Measurements from ENCODE around the gene KIF2B. TPM values are rescaled to one million over a fixed set of nuclear protein-coding genes. Genes with fewer than 3 reads are reported as not detected.
"Not testable (repeated sequence)": the region's sequence is repeated elsewhere in the genome, so short reads cannot be mapped to it uniquely, and the experiment has no call there.

The KIF2B gene, protein sequence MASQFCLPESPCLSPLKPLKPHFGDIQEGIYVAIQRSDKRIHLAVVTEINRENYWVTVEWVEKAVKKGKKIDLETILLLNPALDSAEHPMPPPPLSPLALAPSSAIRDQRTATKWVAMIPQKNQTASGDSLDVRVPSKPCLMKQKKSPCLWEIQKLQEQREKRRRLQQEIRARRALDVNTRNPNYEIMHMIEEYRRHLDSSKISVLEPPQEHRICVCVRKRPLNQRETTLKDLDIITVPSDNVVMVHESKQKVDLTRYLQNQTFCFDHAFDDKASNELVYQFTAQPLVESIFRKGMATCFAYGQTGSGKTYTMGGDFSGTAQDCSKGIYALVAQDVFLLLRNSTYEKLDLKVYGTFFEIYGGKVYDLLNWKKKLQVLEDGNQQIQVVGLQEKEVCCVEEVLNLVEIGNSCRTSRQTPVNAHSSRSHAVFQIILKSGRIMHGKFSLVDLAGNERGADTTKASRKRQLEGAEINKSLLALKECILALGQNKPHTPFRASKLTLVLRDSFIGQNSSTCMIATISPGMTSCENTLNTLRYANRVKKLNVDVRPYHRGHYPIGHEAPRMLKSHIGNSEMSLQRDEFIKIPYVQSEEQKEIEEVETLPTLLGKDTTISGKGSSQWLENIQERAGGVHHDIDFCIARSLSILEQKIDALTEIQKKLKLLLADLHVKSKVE
- not detected in 2 replicates for total RNA-seq (2014; rRNA removed)
- not detected for polyA plus RNA-seq (2012)

DNA sequence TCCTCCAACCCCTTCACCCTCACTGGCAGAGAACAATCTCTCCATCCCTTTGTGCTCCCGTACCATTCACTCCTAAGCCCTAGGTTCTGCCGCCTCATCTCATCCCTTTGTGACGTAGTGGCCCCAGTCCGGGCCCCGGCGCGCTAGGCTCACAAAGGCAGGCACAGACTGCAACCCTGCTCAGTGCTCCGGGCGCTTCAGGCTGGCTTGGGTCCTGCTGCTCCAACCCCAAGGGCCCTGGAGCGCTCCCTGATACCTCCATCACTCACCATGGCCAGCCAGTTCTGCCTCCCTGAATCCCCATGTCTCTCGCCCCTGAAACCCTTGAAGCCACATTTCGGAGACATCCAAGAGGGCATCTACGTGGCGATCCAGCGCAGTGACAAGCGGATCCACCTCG, at the start of gene KIF2B:
Gene KIF2B, plus strand, starts transcription at position 164 of the 400 bp plus-strand sequence. Its CDS starts 107 bp downstream, at position 271.
- DNase-seq (ENCODE audit: low read depth): no peak

DNA sequence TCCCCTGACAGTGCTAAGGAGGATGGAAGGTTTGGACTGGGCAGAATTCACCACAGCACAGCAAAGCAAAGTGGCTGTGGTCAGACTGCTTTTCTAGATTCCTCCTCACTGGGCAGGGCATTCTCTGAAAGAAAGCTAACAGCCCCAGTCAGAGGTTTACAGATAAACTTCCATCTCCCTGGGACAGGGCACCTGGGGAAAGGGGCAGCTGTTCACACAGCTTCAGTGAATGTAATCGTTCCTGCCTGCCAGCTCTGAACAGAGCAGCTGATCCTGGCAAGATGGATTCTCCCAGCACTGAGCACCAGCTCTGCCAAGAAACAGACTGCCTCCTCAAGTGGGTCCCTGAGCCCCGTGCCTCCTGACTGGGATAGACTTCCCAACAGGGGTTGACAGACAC, 42.4 kb upstream of the KIF2B start:
- no peak for DNase-seq (ENCODE audit: low read depth)

DNA sequence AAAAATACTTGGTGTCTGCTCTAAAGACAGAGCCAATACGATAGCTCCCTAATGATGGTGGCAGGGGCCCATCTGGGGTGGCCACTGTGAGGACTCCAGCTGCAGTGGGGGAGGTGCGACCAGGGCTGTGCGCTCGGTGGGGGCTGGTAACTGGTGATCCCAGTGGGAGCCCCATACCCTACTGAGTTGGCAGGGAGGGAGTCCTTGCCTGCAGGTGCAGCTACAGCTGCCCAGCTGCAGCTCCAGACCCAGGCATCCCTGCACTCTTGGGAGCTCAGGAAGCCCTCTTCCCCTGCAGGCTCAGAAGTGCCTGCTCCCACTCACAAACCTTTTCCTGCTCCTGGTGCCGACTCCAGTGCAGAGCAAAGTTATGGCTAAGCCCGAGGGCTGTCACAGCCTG, 31.2 kb upstream of the KIF2B start:
- DNase-seq (ENCODE audit: low read depth): no peak

DNA sequence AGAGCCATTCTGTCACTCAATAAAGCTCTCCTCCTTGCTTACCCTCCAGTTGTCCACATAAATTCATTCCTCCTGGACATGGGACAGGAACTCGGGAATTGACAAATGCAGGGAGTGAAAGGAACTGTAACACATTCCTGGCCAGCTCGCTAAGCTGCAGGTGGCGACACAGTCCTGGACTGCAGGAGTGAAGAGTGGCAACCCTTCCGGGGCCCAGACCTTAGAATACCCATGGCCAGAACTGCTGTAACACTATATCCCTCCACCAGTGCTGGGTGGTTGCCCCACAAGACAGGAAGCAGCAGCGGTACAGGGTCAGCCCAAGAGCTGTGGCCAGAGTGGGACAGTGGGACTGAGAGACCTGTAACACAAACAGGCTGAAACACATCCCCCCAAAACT, 30.3 kb upstream of the KIF2B start:
- no peak for DNase-seq (ENCODE audit: low read depth)

DNA sequence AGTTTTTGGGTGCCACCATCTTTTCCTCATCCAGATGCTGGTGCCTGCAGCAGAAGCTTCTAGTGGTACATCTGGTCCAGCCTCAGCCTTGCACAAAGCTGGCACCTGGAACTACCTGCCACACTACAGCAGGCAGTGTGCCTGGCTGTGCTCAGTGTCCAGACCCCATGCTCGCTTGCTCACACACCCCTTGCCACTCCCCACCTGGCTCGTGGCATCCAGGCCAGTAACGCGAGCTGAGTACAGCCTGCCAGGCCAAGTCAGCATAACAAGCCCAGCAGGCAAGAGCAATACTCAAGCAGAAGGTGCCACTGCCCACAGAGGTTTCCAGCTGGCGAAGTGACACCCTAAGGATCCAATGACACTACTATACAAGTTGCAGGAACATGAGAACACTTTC, 29.7 kb upstream of the KIF2B start:
- no peak for DNase-seq (ENCODE audit: low read depth)

DNA sequence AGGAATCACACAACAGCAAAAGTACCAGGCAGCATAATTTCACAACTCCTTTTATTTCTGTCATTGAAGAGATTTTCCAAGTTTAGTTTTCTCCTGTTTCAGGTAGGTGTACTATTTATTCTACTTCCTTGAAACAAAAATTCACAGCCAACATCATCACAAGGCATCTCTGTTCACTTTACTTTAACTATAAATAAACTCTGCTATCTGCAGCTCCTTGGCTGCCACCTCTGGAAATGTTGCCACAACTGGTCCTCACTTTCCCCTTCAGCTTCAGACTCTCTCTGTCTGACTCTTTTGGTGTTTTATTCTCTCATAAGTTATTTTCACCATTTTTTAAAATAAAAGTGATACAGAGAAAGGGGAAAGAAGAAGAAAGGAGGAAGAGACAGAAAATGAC, 27.9 kb upstream of the KIF2B start:
- no peak for DNase-seq (ENCODE audit: low read depth)

DNA sequence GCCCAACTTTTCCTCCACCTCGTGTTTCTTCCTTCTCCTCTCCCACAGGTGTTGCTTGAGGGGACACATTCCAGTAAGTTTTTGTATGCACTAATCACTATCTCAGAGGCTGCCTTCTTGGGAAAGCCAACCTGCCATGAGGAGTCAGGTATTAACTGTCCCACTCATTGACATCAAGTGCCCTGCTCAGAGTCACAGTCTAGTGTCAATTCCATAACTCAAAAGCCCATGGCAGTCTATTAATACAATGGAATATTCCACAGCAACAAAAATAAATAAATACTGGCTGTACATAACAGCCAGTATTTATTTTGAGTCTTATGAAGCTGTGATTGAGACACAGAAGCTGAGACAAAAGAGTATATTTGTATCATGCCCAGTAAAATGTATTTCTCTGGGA, 26.1 kb upstream of the KIF2B start:
- DNase-seq (ENCODE audit: low read depth): no peak

DNA sequence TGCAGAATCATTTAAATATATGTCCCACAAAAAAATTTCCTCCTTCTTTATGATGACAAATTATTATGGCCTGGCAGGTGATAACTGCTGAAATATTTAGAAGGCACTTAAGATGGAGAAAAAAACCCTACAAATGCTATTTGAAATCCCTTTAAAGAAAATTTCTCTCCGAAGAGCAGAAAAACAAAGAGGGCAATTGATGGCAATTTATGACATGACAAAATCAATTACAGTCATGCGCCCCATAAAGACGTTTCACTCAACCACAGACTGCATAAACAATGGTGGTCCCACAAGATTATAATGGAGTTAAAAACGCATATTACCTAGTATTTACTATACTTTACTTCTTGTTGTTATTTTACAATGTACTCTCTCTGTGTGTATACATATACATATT, 25.2 kb upstream of the KIF2B start:
- DNase-seq (ENCODE audit: low read depth): no peak

DNA sequence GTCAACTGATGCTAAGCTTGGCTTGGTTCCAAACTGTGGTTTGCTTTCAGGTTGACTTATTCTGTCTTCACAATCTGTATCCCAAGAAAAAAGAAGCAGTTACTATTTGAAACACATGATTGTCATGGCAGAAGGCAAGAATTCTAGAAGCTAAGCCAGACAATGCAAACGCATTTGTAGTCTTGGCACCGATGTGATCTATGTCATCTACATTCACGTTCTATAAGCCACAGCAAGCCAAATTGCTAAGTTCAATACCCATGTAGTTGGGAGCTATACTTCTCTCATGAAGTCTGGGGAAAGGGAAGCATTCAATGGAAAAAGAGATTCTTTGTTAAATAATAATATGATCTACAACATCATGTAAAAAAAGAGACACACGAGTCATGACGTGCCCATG, 18.3 kb upstream of the KIF2B start:
- DNase-seq (ENCODE audit: low read depth): no peak

DNA sequence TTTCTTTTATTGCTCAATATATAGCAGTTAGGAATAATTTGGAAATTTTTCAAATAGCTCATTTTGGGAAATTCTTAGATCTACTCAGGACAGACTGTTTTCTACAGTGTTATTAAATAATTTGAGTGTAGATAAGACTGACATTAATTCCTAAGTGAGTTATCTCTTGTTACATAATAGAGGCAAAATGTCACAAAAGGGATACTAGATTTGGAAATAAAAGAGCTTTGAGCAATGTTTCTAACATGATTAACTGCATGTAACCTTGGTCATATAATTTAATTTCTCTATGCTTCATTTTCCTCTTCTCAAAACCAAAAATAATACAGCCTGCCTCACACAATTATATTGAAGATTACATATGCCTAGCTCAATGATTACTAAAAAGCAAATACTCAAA, 16.3 kb upstream of the KIF2B start:
- no peak for DNase-seq (ENCODE audit: low read depth)

DNA sequence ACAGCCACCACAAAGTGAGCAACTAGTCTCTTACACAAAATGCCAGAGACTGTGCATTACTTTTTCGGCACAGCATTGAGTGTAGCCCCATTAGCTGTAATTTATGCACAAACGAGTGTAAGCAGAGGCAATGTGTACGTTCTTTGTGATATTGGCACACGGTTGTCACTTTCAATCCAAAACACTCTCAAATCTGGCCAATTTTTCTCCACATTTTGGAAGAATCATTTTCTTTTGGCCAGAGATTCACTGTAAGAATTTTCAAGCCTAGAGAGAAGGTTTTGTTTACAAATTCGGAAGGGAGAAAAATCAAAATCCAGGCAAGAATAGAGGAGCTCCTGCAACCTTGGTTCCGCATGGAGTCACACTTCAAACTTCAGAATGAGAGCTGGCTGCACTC, 15.4 kb upstream of the KIF2B start:
- no peak for DNase-seq (ENCODE audit: low read depth)

DNA sequence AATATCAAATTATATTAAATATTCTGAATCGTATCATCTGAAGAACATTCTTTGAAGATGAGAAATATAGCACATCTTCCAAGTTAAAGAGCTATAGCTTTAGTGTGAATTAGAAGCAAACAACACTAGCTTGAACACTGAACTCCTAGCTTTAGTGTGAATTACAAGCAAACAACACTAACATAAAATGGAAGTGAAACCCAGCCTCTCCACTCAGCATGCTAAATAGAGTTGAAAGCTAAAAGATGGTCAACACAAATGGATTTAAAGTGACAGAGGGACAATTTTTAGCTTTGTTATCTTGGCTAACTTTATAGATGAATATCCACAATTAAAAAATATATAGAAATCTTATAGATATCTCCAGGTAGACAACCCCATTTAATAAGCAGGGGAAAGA, 4.5 kb upstream of the KIF2B start:
- DNase-seq (ENCODE audit: low read depth): no peak

DNA sequence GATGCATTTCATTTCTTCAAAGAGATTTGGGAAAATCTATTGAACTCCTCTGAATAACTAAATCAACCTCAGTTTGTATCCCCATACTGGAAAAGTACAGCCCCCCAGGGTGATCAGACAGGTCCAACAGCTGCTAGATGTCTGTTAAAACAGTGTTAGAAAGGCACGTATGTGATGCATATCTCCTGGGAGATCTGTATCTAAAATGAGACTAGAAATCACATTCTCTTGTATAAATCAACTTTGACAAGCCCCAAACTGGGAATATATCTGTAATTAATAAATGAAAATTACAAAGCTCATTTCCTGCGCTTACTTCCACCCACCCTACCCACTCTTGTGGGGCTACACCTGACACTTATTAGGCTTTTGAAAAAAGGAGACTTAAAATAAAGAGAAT, 3.8 kb upstream of the KIF2B start:
- DNase-seq (ENCODE audit: low read depth): no peak

DNA sequence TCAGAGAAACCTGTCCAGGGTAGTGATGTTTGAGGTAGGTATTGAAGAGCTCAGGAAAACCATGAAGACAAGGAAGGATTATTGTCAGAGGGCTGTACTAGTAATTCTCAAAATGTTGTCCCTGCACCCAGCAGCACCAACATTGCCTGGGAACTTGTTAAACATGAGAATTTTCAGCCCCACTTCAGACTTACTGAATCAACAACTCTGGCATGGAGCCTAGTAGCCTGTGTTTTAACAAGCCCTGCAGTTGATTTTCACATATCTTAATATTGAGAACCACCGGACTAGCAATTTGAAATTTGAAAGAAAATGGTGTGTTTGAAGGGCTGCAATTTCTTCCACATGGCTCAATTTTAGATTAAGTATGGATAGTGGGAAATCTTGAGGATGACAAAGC, 2.8 kb upstream of the KIF2B start:
- DNase-seq (ENCODE audit: low read depth): no peak

DNA sequence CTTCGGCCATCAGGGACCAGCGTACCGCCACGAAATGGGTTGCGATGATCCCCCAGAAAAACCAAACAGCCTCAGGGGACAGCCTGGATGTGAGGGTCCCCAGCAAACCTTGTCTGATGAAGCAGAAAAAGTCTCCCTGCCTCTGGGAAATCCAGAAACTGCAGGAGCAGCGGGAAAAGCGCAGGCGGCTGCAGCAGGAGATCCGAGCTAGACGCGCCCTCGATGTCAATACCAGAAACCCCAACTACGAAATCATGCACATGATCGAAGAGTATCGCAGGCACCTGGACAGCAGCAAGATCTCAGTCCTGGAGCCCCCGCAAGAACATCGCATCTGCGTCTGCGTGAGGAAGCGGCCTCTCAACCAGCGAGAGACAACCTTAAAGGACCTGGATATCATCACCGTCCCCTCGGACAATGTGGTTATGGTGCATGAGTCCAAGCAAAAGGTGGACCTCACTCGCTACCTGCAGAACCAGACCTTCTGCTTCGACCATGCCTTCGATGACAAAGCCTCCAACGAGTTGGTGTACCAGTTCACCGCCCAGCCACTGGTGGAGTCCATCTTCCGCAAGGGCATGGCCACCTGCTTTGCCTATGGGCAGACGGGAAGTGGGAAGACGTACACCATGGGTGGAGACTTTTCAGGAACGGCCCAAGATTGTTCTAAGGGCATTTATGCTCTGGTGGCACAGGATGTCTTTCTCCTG, 769 bp downstream of the KIF2B start:
- DNase-seq (ENCODE audit: low read depth): no peak

DNA sequence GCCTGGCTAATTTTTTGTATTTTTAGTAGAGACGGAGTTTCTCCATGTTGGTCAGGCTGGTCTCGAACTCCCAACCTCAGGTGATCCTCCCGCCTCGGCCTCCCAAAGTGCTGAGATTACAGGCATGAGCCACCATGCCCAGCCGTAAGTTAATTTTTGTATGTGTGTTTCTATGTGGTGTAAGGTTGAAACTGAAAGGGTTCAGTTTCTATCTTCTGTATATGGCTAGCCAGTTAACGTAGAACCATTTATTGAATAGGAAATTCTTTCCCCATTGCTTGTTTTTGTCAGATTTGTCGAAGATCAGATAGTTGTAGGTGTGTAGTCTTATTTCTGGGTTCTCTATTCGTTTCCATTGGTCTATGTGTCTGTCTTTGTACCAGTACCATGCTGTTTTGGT, 12.0 kb downstream of the KIF2B start:
- not testable (repeated sequence) for DNase-seq (ENCODE audit: low read depth)

DNA sequence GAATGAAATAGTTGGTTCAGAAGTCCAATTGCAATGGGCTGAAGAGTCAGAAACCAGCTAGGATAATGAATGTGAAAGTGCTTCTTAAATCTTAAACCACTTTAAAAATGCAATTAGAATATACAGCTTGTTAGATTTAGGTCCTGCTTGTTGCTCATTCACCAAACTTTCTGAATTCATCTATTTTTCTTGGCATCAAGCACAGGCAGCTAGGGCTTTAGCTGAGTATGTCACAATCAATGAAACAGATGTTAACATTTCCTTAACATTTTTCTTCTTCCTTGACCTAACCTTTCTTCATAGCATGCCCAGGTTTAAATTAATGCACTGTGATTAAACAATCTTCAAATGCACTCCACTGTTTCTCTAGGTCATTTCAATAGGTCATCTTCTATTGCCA, 14.4 kb downstream of the KIF2B start:
- DNase-seq (ENCODE audit: low read depth): peak; percentile 59

DNA sequence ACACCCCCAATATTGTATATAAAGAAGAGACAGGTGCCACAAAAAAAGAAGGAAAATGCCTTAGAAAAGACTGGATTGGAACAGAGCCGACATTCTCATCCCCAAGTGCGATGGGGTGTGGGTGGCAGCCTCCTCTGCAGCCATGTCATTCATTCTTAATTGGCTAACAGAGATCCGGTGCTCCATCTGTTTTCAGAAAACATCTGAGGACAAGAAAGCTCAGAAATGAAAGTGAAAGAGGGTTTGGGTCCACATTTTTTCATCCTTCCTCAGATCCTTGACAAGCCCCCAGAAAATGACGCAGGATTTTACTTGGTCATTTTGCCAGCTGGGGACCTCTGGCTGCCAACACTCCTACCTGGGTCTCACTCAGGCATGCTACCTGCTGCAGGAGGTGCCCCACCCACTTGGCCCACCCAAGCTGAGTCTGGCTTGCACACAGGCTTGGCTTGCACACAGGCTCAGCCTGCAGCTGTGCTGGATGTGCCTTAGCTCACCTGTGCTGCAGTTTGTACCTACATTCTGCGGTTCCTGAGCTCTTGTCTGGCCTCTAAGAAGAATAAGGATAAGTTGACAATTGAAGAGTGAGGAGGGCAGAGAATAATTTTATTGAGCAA, 21.9 kb downstream of the KIF2B start:
- DNase-seq (ENCODE audit: low read depth): peak; percentile 13

DNA sequence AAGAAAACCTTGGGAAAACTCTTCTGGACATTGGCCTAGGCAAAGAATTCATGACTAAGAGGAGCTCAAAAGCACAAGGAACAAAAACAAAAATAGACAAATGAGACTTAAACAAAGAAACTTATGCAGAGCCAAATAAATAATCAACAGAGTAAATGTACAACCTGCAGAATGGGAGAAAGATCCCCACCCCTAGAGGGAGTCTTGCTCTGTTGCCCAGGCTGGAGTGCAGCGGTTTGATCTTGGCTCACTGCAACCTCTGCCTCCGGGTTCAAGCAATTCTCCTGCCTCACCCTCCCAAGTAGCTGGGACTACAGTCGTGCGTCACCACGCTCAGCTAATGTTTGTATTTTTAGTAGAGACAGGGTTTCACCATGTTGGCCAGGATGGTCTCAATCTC, 48.4 kb downstream of the KIF2B start:
- not testable (repeated sequence) for DNase-seq (ENCODE audit: low read depth)

Measured in LHCN-M2 (cell line).